WTC11 (cell line): ENCODE data around the gene HMGB1. TPM values are rescaled to one million over a fixed set of nuclear protein-coding genes. Genes with fewer than 3 reads are reported as not detected.

Source experiments
- ATAC-seq: fragments of 200-7000 bp; cut with Tn5 transposase; 2 replicates; pipeline ENCODE4 v1.10.0; 2021; ENCODE audit warnings: mild to moderate bottlenecking, moderate library complexity
- Bru-seq: library from RNA; stranded (reverse); fragments of 400-500 nt; gene quantifications from one replicate; lab custom pipeline; 2021; lab: Mats Ljungman, UMichigan
- CTCF ChIA-PET: fragments of 300-600 bp; sonication (Branson Sonifier 250); formaldehyde crosslinking; loops from one replicate; lab custom pipeline; 2021; ENCODE audit warnings: antibody characterized with exemption; lab: Charles Lee
- POLR2A ChIA-PET: fragments of 350-600 bp; sonication (Branson Sonifier 250); formaldehyde crosslinking; loops from one replicate; lab custom pipeline; 2021; ENCODE audit warnings: antibody characterized with exemption; lab: Charles Lee
- DNase-seq: peaks from one replicate; pipeline ENCODE4 v3.0.0; 2021; ENCODE audit warnings: low spot score
- H3K27ac Mint-ChIP-seq: 2 replicates; pipeline ENCODE4 v1.8.0; 2021; ENCODE audit warnings: mixed read lengths
- H3K27me3 Mint-ChIP-seq: 2 replicates; pipeline ENCODE4 v1.8.0; 2021; ENCODE audit warnings: low read depth, mild to moderate bottlenecking, moderate library complexity, mixed read lengths
- H3K36me3 Mint-ChIP-seq: 2 replicates; pipeline ENCODE4 v1.8.0; 2021; ENCODE audit warnings: mixed read lengths
- H3K4me1 Mint-ChIP-seq: 2 replicates; pipeline ENCODE4 v1.8.0; 2022; ENCODE audit warnings: mixed read lengths
- H3K4me3 Mint-ChIP-seq: 2 replicates; pipeline ENCODE4 v1.8.0; 2021; ENCODE audit warnings: mild to moderate bottlenecking, moderate library complexity, mixed read lengths
- H3K9me3 Mint-ChIP-seq: 2 replicates; pipeline ENCODE4 v1.8.0; 2021; ENCODE audit warnings: mixed read lengths
- ARID4B ChIP-seq: sonication (generic); formaldehyde crosslinking; IDR thresholded peaks from 2 replicates; pipeline ENCODE4 v1.8.0; 2023; ENCODE audit warnings: missing genetic modification reagents, mild to moderate bottlenecking, borderline replicate concordance
- CREM ChIP-seq: sonication (generic); formaldehyde crosslinking; IDR thresholded peaks from 2 replicates; pipeline ENCODE4 v1.8.1; 2022; ENCODE audit warnings: mild to moderate bottlenecking, missing genetic modification reagents, moderate library complexity
- E2F4 ChIP-seq: sonication (generic); formaldehyde crosslinking; IDR thresholded peaks from 2 replicates; pipeline ENCODE4 v1.8.1; 2022; ENCODE audit warnings: low read depth, mild to moderate bottlenecking, moderate library complexity, missing genetic modification reagents, borderline replicate concordance
- E2F5 ChIP-seq: sonication (generic); formaldehyde crosslinking; IDR thresholded peaks from 2 replicates; pipeline ENCODE4 v1.8.1; 2022; ENCODE audit warnings: mild to moderate bottlenecking, moderate library complexity, missing genetic modification reagents
- EMX1 ChIP-seq: fragments of 250-450 bp; sonication (Bioruptor Pico); IDR thresholded peaks from 2 replicates; pipeline ENCODE4 v1.8.0; 2021; ENCODE audit warnings: mild to moderate bottlenecking
- ETV6 ChIP-seq: sonication (generic); formaldehyde crosslinking; IDR thresholded peaks from 2 replicates; pipeline ENCODE4 v1.8.1; 2022; ENCODE audit warnings: mild to moderate bottlenecking, missing genetic modification reagents
- FOXK1 ChIP-seq: sonication (generic); formaldehyde crosslinking; IDR thresholded peaks from 2 replicates; pipeline ENCODE4 v1.8.0; 2022; ENCODE audit warnings: mild to moderate bottlenecking, moderate library complexity, missing genetic modification reagents
- FOXP1 ChIP-seq: sonication (generic); formaldehyde crosslinking; IDR thresholded peaks from 2 replicates; pipeline ENCODE4 v1.8.0; 2022; ENCODE audit warnings: missing genetic modification reagents, mild to moderate bottlenecking, moderate library complexity, borderline replicate concordance
- FOXP4 ChIP-seq: sonication (generic); formaldehyde crosslinking; IDR thresholded peaks from 2 replicates; pipeline ENCODE4 v1.8.0; 2022; ENCODE audit warnings: mild to moderate bottlenecking, missing genetic modification reagents
- GABPB1 ChIP-seq: sonication (generic); formaldehyde crosslinking; IDR thresholded peaks from 2 replicates; pipeline ENCODE4 v1.8.1; 2023; ENCODE audit warnings: mild to moderate bottlenecking, missing genetic modification reagents
- HMGXB4 ChIP-seq: sonication (generic); formaldehyde crosslinking; IDR thresholded peaks from 2 replicates; pipeline ENCODE4 v1.8.1; 2023; ENCODE audit warnings: mild to moderate bottlenecking, moderate library complexity, missing genetic modification reagents
- MAX ChIP-seq: sonication (generic); formaldehyde crosslinking; IDR thresholded peaks from 2 replicates; pipeline ENCODE4 v1.8.0; 2022; ENCODE audit warnings: mild to moderate bottlenecking, missing genetic modification reagents
- NFATC4 ChIP-seq: fragments of 250-450 bp; sonication (Bioruptor Pico); IDR thresholded peaks from 2 replicates; pipeline ENCODE4 v1.9.0; 2021; ENCODE audit warnings: mild to moderate bottlenecking
- NFE2L1 ChIP-seq: sonication (generic); formaldehyde crosslinking; IDR thresholded peaks from 2 replicates; pipeline ENCODE4 v1.8.1; 2023; ENCODE audit warnings: missing genetic modification reagents
- NFYB ChIP-seq: sonication (generic); formaldehyde crosslinking; conservative IDR thresholded peaks from 2 replicates; pipeline ENCODE4 v1.8.0; 2022; ENCODE audit warnings: low read depth, missing genetic modification reagents
- SMAD4 ChIP-seq: sonication (generic); formaldehyde crosslinking; IDR thresholded peaks from 2 replicates; pipeline ENCODE4 v1.8.0; 2022; ENCODE audit warnings: mild to moderate bottlenecking, missing genetic modification reagents
- SP1 ChIP-seq: sonication (generic); formaldehyde crosslinking; conservative IDR thresholded peaks from 2 replicates; pipeline ENCODE4 v1.8.1; 2022; ENCODE audit warnings: missing genetic modification reagents
- TEAD1 ChIP-seq: sonication (generic); formaldehyde crosslinking; IDR thresholded peaks from 2 replicates; pipeline ENCODE4 v1.8.0; 2022; ENCODE audit warnings: mild to moderate bottlenecking, missing genetic modification reagents
- ZNF396 ChIP-seq: fragments of 250-450 bp; sonication (Bioruptor Pico); IDR thresholded peaks from 2 replicates; pipeline ENCODE4 v1.8.0; 2021; ENCODE audit warnings: mild to moderate bottlenecking, moderate library complexity, borderline replicate concordance
- ZNF423 ChIP-seq: fragments of 250-450 bp; sonication (Bioruptor Pico); IDR thresholded peaks from 2 replicates; pipeline ENCODE4 v2.1.2; 2022; ENCODE audit warnings: mild to moderate bottlenecking, moderate library complexity
- ZNF671 ChIP-seq: fragments of 250-450 bp; sonication (Bioruptor Pico); IDR thresholded peaks from 2 replicates; pipeline ENCODE4 v1.8.0; 2021; ENCODE audit warnings: mild to moderate bottlenecking
- long read RNA-seq, 3 experiments: library from RNA in 1 of 3; library from capped mRNA in 1 of 3; library from polyadenylated mRNA in 1 of 3; unstranded in 2 of 3; stranded (forward) in 1 of 3; transcript quantifications; one replicate each; pipeline ENCODE4 v2.0.0, GENCODE V29; 2021
- total RNA-seq: library from RNA; stranded (reverse); gene quantifications from 3 replicates; pipeline ENCODE4 v1.2.3, GENCODE V29; 2021

The HMGB1 gene
- total RNA-seq (611 to 640 TPM (median 616 TPM) in 3 replicates), Bru-seq, nascent RNA (percentile 82 among the genes with signal in this experiment)
- long read RNA-seq, experiment 1, full-length matches to known transcripts = 3,253 of 3,544 reads
- long read RNA-seq, experiment 1, partial matches to known transcripts = 216 of 3,544 reads
- long read RNA-seq, experiment 1, other reads (novel, unspliced or antisense) = 75 of 3,544 reads
- long read RNA-seq, experiment 2, full-length matches to known transcripts = 793 of 1,264 reads
- long read RNA-seq, experiment 2, partial matches to known transcripts = 162 of 1,264 reads
- long read RNA-seq, experiment 2, other reads (novel, unspliced or antisense) = 309 of 1,264 reads
- long read RNA-seq, experiment 3, full-length matches to known transcripts = 3,062 of 3,239 reads
- long read RNA-seq, experiment 3, partial matches to known transcripts = 68 of 3,239 reads
- long read RNA-seq, experiment 3, other reads (novel, unspliced or antisense) = 109 of 3,239 reads

GRCh38 chr13:30465593-30466357 lies at the start of gene HMGB1:
Gene HMGB1 (minus strand): TSS chr13:30465936. CDS start chr13:30463680, 2,256 bp downstream.
- POLR2A ChIA-PET = interaction anchor here (0.7 to 2.2 kb wide), 14 partner anchors 10 to 334 kb away, joined by 3 to 13 read pairs (median 3); partner anchors contain the start of gene UBE2L5
- peaks cover 3% of the 10 kb centered on the region; the same call in 1 of the 2 replicates for H3K27me3 Mint-ChIP-seq

More at GRCh38 chr13:30465593-30466357, at the start of gene HMGB1:
- H3K27ac Mint-ChIP-seq = peak within 1 kb of the TSS; percentile 95
- H3K9me3 Mint-ChIP-seq = no peaks in the 10 kb centered on the region
- CTCF ChIA-PET = interaction anchor here (0.8 to 1.4 kb wide), 3 partner anchors 14 to 579 kb away, joined by 3 read pairs; no protein-coding TSS in a partner anchor
- H3K4me3 Mint-ChIP-seq = peak within 1 kb of the TSS; percentile 83
- H3K4me1 Mint-ChIP-seq = peaks cover 18% of the 10 kb centered on the region
- H3K36me3 Mint-ChIP-seq = peaks cover 28% of the 10 kb centered on the region
- ATAC-seq (peak; percentile 97), DNase-seq (peak; percentile 97)
- TF ChIP-seq MAX = peak; percentile 72; the same call in 1 of the 2 replicates
- TF ChIP-seq CREM = peak; percentile 79
- TF ChIP-seq ETV6 (CRISPR knock-in tag) = 0 out of 2 replicates have a peak, but pooled peaks have one; percentile 58
- TF ChIP-seq NFATC4 (CRISPR knock-in tag) = no peak
- peak; percentile 98 for TF ChIP-seq E2F4 (CRISPR knock-in tag)
- TF ChIP-seq E2F5 (CRISPR knock-in tag) = peak; percentile 88
- no peak for TF ChIP-seq ZNF671 (CRISPR knock-in tag)
- peak; percentile 79 for TF ChIP-seq TEAD1
- TF ChIP-seq SMAD4 (CRISPR knock-in tag) = no peak
- TF ChIP-seq NFE2L1 (CRISPR knock-in tag) = peak; percentile 29; the same call in 1 of the 2 replicates
- TF ChIP-seq ZNF423 (CRISPR knock-in tag) = no peak
- TF ChIP-seq NFYB (CRISPR knock-in tag) = peak; percentile 85
- peak; percentile 40; the same call in 1 of the 2 replicates for TF ChIP-seq SP1
- peak; percentile 87 for TF ChIP-seq FOXK1 (CRISPR knock-in tag)
- no peak for TF ChIP-seq EMX1
- TF ChIP-seq ARID4B (CRISPR knock-in tag) = peak; percentile 67; the same call in 1 of the 2 replicates
- TF ChIP-seq ZNF396 (CRISPR knock-in tag) = no peak
- 0 out of 2 replicates have a peak, but pooled peaks have one; percentile 26 for TF ChIP-seq FOXP1
- peak; percentile 85 for TF ChIP-seq FOXP4 (CRISPR knock-in tag)
- TF ChIP-seq HMGXB4 (CRISPR knock-in tag) = peak; percentile 30; the same call in 1 of the 2 replicates
- peak; percentile 51; the same call in 1 of the 2 replicates for TF ChIP-seq GABPB1 (CRISPR knock-in tag)
